Astrocyte of the spinal cord (primary cell): Measurements from ENCODE around the gene NFAM1.

ENCODE experiments used
- DNase-seq: peaks from one replicate; pipeline ENCODE4 v3.0.0; 2011; ENCODE audit warnings: low read depth, low spot score
- H3K4me3 ChIP-seq: 2 replicates; pipeline ENCODE4 v1.5.1; 2011; ENCODE audit warnings: low read depth, mild to moderate bottlenecking, low read length, moderate library complexity
- in situ Hi-C: cut with HindIII; loops from 2 replicates; pipeline ENCODE4 v1.10.0; 2017; ENCODE audit warnings: low sequenced_read_pairs
- TF ChIP-seq, protein P1 (sequence below): IDR thresholded peaks from 2 replicates; pipeline ENCODE4 v1.5.1; 2012; ENCODE audit warnings: low read depth, mild to moderate bottlenecking, low read length, inconsistent platforms

Gene NFAM1

DNA sequence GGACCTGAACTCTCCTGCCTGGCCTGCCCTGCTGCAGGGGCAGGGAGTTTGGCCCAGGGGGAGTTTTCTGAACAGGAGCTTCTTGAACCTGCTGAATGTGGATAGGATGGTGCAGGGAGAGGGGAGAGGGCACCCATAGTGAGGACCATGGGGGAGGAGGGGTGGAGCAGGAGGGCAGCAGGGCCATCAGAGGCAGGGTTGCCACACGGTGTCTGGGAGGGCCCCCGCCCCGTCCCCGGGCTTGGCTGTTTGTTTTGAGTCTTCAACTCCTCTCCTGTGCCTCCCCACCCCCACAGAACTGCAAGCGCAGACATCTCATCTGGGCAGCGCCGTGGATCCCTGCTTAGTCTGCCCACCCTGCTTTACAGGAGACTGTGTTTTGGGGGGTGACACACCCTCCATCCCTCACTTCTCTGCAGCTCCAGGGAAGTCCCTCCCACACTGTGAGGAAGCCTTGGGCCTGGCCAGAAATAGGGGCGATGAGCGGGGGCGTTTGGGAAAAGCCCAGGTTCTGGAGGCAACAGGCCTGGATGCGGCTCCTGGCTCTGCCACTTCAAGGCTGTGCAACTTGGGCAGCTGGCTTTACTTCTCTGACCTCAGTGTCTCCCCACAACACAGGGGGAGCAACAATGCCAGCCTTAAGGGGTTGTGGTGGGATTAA lies 14.4 kb downstream of the NFAM1 start:
- in situ Hi-C loops, result no loop called here
- DNase-seq, result no peak
- TF ChIP-seq, protein P1, sequence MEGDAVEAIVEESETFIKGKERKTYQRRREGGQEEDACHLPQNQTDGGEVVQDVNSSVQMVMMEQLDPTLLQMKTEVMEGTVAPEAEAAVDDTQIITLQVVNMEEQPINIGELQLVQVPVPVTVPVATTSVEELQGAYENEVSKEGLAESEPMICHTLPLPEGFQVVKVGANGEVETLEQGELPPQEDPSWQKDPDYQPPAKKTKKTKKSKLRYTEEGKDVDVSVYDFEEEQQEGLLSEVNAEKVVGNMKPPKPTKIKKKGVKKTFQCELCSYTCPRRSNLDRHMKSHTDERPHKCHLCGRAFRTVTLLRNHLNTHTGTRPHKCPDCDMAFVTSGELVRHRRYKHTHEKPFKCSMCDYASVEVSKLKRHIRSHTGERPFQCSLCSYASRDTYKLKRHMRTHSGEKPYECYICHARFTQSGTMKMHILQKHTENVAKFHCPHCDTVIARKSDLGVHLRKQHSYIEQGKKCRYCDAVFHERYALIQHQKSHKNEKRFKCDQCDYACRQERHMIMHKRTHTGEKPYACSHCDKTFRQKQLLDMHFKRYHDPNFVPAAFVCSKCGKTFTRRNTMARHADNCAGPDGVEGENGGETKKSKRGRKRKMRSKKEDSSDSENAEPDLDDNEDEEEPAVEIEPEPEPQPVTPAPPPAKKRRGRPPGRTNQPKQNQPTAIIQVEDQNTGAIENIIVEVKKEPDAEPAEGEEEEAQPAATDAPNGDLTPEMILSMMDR, result no peak
- no peak overlapping the region for H3K4me3 ChIP-seq

DNA sequence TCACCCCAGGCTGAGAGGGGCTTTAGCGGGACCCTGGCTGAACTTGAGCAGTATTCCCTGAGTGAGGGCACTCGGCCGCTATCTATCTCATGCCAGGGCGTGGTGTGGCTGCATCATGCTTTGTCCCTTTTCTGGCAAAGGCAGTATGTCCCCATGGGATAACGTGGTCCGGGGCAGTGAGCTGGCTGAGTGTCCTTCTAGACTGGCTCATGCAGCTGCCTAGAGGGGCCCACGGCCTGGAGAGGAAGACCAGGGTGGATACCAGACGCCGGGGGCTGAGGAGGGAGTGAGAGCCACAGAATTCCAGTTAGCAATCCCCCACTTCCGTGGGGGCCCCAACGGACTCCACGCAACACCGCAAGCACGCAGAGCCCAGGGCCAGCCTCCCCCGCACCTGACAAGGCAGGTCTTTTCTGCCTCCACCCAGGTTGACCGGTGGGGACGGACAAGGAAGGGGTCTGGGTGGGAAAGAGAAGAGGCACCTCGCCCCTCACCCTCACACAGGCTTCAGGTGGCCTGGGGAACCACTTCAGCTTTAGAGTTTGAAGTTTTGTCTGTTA lies 15.5 kb downstream of the NFAM1 start:
- no peak for DNase-seq
- in situ Hi-C loops, result no loop called here
- no peak overlapping the region for H3K4me3 ChIP-seq
- TF ChIP-seq, protein P1, result no peak

DNA sequence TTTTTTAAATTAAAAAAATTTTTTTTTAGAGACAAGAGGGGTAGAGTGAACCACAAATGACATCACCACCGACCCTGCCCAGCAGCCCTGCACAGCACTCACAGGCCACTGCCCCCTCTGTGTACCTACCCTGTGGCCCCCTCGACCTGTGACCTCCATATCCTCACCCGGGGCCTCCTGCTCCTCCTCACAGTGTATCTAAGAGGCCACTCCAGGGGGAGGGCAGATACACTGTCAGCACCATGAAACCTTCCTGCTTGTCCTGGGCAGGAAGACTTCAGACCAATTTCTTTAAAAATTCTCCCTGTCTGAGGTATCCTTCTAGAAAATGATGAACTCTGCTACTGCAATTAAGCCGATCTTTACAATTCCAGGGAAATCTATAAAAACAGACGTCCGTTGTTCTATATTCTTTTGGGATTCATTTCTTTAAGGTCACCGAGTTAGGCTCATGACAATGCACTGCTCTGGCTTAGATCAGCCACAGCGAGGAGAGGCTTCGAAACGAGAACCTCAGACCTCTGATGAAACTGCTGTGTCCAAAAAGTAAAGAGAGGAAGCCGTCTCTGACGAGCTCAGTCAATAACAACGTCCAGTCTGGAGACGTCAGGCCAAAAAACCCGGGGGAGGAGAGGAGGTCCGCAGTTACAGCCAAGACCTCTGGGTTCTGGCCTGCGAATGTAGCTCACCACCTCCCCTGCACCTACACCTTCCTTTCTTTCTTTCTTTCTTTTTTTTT lies 17.5 kb downstream of the NFAM1 start:
- in situ Hi-C loops, result no loop called here
- H3K4me3 ChIP-seq, result no peak overlapping the region
- TF ChIP-seq, protein P1, result no peak
- no peak for DNase-seq

DNA sequence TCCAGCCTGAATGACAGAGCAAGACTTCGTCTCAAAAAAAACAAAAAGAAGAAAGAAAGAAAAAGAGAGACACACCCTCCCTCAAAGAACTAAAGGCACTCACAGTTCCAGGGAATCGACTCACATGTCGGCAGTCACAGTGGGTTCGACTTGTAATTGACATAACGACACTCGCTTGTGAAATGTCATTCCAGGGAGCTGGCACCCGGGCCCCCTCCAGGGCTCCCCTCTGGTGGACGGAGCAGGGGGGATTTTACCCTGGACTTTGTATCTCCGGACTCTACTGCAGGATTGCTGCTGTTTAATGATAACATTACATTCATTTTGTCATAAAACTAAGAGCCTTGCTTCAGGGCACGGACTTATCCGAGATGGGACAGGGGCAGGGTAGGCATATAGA lies 18.2 kb downstream of the NFAM1 start:
- DNase-seq, result no peak
- TF ChIP-seq, protein P1, result no peak
- in situ Hi-C loops, result no loop called here
- H3K4me3 ChIP-seq, result no peak overlapping the region

DNA sequence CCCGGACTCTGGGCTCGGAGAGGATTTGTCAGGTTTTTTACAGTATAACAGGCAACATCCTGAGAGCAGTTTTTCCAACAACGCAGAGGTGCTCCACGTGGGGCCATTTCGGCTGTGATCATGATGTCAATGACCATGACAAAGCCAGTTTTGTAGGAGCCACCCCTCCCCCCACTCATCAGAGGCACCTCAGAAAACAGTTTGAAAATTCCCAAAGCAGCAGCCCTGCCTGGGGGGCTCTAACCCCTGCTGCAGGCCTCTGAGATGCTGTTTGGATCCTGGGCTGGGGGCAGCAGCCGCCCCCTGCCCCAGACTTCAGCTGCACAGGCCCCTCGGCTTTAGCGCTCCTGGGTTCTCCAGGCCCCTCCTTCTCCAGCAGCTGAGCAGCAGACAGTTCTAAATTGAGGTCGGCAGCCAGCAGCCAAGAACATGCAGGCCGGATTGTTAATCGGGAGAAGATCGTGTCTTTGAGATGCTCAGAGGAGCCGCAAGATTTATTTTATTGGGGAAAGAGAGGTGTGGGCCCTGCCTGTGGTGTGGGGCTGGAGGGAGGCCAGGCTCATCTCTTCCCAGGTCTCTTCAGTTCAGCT lies 19.4 kb downstream of the NFAM1 start:
- TF ChIP-seq, protein P1, result no peak
- DNase-seq, result no peak
- in situ Hi-C loops, result no loop called here
- no peak overlapping the region for H3K4me3 ChIP-seq

DNA sequence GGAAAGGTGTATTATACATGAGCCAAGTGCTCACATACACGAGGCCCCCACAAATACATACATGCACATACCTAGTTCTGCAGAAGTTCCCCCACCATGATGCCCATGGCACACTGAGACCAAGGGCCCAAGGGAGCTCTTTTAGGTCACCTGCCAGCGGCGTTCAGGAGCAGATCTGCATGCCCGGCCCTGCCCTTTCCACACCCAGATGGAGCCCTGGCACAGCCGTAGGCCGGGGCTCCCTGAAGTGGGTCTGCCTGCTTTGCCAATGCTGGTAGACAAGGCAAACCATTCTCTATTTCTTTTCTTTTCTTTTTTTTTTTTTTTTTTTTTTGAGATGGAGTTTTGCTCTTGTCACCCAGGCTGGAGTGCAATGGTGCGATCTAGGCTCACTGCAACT lies 21.5 kb downstream of the NFAM1 start:
- H3K4me3 ChIP-seq, result no peak overlapping the region
- no peak for DNase-seq
- in situ Hi-C loops, result no loop called here
- TF ChIP-seq, protein P1, result no peak
